SK-N-SH (cell line): ENCODE results near the gene UBE3D. TPM values are rescaled to one million over a fixed set of nuclear protein-coding genes. Genes with fewer than 3 reads are reported as not detected.

Experiments used
- CTCF ChIA-PET: fragments of 300-600, 350-600 bp; formaldehyde crosslinking; extraction: SDS; loops from one replicate; lab custom pipeline; 2021; lab: Yijun Ruan, JAX
- POLR2A ChIA-PET: fragments of 350-600 bp; sonication (Branson Sonifier 250); formaldehyde crosslinking; extraction: SDS; loops from one replicate; lab custom pipeline; 2020; ENCODE audit warnings: antibody characterized with exemption, inconsistent platforms; lab: Yijun Ruan, JAX
- DNase-seq: peaks from one replicate; pipeline ENCODE4 v3.0.0; 2012
- H2AFZ ChIP-seq: fragments of 200-600 bp; sonication (generic); 2 replicates; pipeline ENCODE4 v1.8.1; 2016; ENCODE audit warnings: antibody characterized with exemption, mild to moderate bottlenecking, low read depth
- H3F3A ChIP-seq: fragments of 200-600 bp; sonication (generic); replicated peaks from 2 replicates; pipeline ENCODE3; 2016; ENCODE audit warnings: antibody characterized with exemption, mild to moderate bottlenecking; ENCODE audit not compliant: insufficient read depth
- H3K27ac ChIP-seq, 2 experiments: fragments of 200-500 bp in 1 of 2; fragments of 200-600 bp in 1 of 2; sonication (Bioruptor generic) in 1 of 2; sonication (generic), shearing (Covaris generic) in 1 of 2; 2 replicates each; pipeline versions ENCODE4 v1.5.1 to v1.6.1; 2014 to 2016; ENCODE audit warnings: low read depth in 2 of 2, inconsistent platforms in 1 of 2, low read length in 1 of 2, mild to moderate bottlenecking in 1 of 2, mixed read lengths in 1 of 2
- H3K27me3 ChIP-seq: fragments of 200-600 bp; sonication (generic), shearing (Covaris generic); 2 replicates; pipeline ENCODE4 v1.6.1; 2016; ENCODE audit warnings: mixed run types; ENCODE audit not compliant: insufficient read depth
- H3K36me3 ChIP-seq, 2 experiments: fragments of 200-500 bp in 1 of 2; fragments of 200-600 bp in 1 of 2; sonication (Bioruptor generic) in 1 of 2; sonication (generic) in 1 of 2; replicated peaks in 1 of 2; 2 replicates each; pipeline versions ENCODE3 to v1.5.1; 2014 to 2016; ENCODE audit warnings: low read length in 1 of 2, mild to moderate bottlenecking in 1 of 2; ENCODE audit not compliant: insufficient read depth in 2 of 2, control insufficient read depth in 1 of 2
- H3K4me1 ChIP-seq, 2 experiments: fragments of 200-500 bp in 1 of 2; fragments of 200-600 bp in 1 of 2; sonication (Bioruptor generic) in 1 of 2; sonication (generic), shearing (Covaris generic) in 1 of 2; 2 replicates each; pipeline versions ENCODE4 v1.5.1 to v1.6.1; 2014 to 2016; ENCODE audit warnings: low read depth in 1 of 2, low read length in 1 of 2, mixed run types in 1 of 2; ENCODE audit not compliant: insufficient read depth in 2 of 2, control insufficient read depth in 1 of 2
- H3K4me2 ChIP-seq: fragments of 200-600 bp; sonication (generic), shearing (Covaris generic); 2 replicates; pipeline ENCODE4 v1.6.1; 2017; ENCODE audit warnings: mixed run types
- H3K4me3 ChIP-seq, 2 experiments: fragments of 200-500 bp in 1 of 2; fragments of 200-600 bp in 1 of 2; sonication (Bioruptor generic) in 1 of 2; sonication (generic), shearing (Covaris generic) in 1 of 2; 2 replicates each; pipeline versions ENCODE4 v1.5.1 to v1.8.1; 2014 to 2016; ENCODE audit warnings: low read depth in 2 of 2, inconsistent platforms in 1 of 2, low read length in 1 of 2, mild to moderate bottlenecking in 1 of 2, mixed read lengths in 1 of 2, moderate library complexity in 1 of 2
- H3K79me2 ChIP-seq: fragments of 200-600 bp; sonication (generic); 2 replicates; pipeline ENCODE4 v1.8.1; 2017; ENCODE audit warnings: mild to moderate bottlenecking; ENCODE audit not compliant: insufficient read depth
- H3K9ac ChIP-seq: fragments of 200-600 bp; sonication (generic); 2 replicates; pipeline ENCODE4 v1.6.1; 2017; ENCODE audit warnings: mixed run types
- H3K9me2 ChIP-seq: fragments of 200-600 bp; sonication (generic); 2 replicates; pipeline ENCODE4 v1.6.1; 2017; ENCODE audit warnings: mixed run types
- H3K9me3 ChIP-seq: fragments of 200-600 bp; sonication (generic); 2 replicates; pipeline ENCODE4 v1.6.1; 2017; ENCODE audit warnings: mixed run types, mild to moderate bottlenecking, moderate library complexity
- H4K20me1 ChIP-seq: fragments of 200-600 bp; sonication (generic); 2 replicates; pipeline ENCODE4 v1.6.1; 2017; ENCODE audit warnings: mild to moderate bottlenecking, mixed run types; ENCODE audit not compliant: insufficient read depth
- CHD2 ChIP-seq: fragments of 150-350 bp; IDR thresholded peaks from 2 replicates; pipeline ENCODE4 v1.6.1; 2018; ENCODE audit warnings: low read length; ENCODE audit not compliant: partially characterized antibody
- FOSL2 ChIP-seq: IDR thresholded peaks from 2 replicates; pipeline ENCODE4 v1.4.0; 2012; ENCODE audit warnings: low read depth, mild to moderate bottlenecking, moderate library complexity, borderline replicate concordance
- MAX ChIP-seq: IDR thresholded peaks from 2 replicates; pipeline ENCODE4 v1.4.0; 2012; ENCODE audit warnings: low read depth
- MXI1 ChIP-seq: IDR thresholded peaks from 2 replicates; pipeline ENCODE4 v1.6.1; 2012; ENCODE audit warnings: mild to moderate bottlenecking, low read depth, low read length, improper control_type of control experiment
- NRF1 ChIP-seq: IDR thresholded peaks from 2 replicates; pipeline ENCODE4 v1.6.1; 2012; ENCODE audit warnings: low read depth, mild to moderate bottlenecking, low read length
- SMC3 ChIP-seq: IDR thresholded peaks from 2 replicates; pipeline ENCODE4 v1.6.1; 2012; ENCODE audit warnings: low read depth, low read length, improper control_type of control experiment
- TAF1 ChIP-seq: IDR thresholded peaks from 2 replicates; pipeline ENCODE4 v1.6.1; 2012; ENCODE audit warnings: low read depth, mild to moderate bottlenecking, low read length, moderate library complexity, borderline replicate concordance
- YY1 ChIP-seq: IDR thresholded peaks from 2 replicates; pipeline ENCODE4 v1.4.0; 2012; ENCODE audit warnings: low read depth, mild to moderate bottlenecking
- WGBS: methylation state at CpG from one replicate; pipeline ENCODE4 v1.1.6; 2017; ENCODE audit warnings: low lambda C conversion rate; 5-methylcytosine and 5-hydroxymethylcytosine counted together
- polyA plus RNA-seq, 3 experiments: library from polyadenylated mRNA; depleted of rRNA; stranded (reverse); fragments of >200 nt; gene quantifications; 2 replicates each; pipeline ENCODE4 v1.2.3, GENCODE V29; 2012
- TF ChIP-seq, protein P1 (sequence below): IDR thresholded peaks from 2 replicates; pipeline ENCODE4 v1.4.0; 2012; ENCODE audit warnings: low read depth, borderline replicate concordance

UBE3D gene
- polyA plus RNA-seq, 1 of the 3 experiments (the other 2 are of a cell fraction), result 3.4 TPM

DNA sequence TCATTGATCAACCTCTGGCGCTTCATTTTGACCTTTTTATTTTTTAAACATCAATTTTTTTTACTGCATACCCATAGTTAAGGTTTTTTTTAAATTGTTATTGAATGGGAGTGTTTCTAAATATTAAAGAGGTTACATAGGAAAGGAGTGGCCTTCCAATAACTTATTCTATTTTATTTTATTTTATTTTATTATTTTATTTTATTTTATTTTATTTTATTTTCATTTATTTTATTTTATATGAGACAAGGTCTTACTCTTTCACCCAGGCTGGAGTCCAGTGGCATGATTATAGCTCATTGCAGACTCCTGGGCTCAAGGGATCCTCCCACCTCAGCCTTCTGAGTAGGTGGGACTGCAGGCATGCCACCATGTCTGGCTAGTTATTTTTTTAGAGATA, 32.0 kb upstream of the UBE3D start:
- H3K9ac ChIP-seq, result no peak overlapping the region
- H2AFZ ChIP-seq, result no peak overlapping the region
- H3K79me2 ChIP-seq, result peaks cover 7% of the 10 kb centered on the region; the same call in 1 of the 2 replicates
- 96% methylated on average over 1 of the region's 1 CpG for WGBS
- peaks cover 0 to 6% of the 10 kb centered on the region in 2 experiments; a peak in 2 of 4 replicates for H3K4me1 ChIP-seq
- H3K27ac ChIP-seq, result peak overlapping the region in 1 of 2 experiments; percentile 45; a peak in 1 of 4 replicates
- CTCF ChIA-PET, result interaction anchor here (1.4 to 4.4 kb wide), 2 partner anchors 31 to 40 kb away, joined by 4 to 22 read pairs; partner anchors contain the start of genes DOP1A and UBE3D
- H3K36me3 ChIP-seq, result peaks cover 8 to 12% of the 10 kb centered on the region in 2 experiments
- no peaks in the 10 kb centered on the region for H3K27me3 ChIP-seq
- TF ChIP-seq CHD2, result no peak
- TF ChIP-seq, protein P1, sequence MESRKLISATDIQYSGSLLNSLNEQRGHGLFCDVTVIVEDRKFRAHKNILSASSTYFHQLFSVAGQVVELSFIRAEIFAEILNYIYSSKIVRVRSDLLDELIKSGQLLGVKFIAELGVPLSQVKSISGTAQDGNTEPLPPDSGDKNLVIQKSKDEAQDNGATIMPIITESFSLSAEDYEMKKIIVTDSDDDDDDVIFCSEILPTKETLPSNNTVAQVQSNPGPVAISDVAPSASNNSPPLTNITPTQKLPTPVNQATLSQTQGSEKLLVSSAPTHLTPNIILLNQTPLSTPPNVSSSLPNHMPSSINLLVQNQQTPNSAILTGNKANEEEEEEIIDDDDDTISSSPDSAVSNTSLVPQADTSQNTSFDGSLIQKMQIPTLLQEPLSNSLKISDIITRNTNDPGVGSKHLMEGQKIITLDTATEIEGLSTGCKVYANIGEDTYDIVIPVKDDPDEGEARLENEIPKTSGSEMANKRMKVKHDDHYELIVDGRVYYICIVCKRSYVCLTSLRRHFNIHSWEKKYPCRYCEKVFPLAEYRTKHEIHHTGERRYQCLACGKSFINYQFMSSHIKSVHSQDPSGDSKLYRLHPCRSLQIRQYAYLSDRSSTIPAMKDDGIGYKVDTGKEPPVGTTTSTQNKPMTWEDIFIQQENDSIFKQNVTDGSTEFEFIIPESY, result no peak
- TF ChIP-seq FOSL2, result no peak
- no peaks in the 10 kb centered on the region for H4K20me1 ChIP-seq
- H3K9me3 ChIP-seq, result no peaks in the 10 kb centered on the region
- peaks cover 8% of the 10 kb centered on the region for H3F3A ChIP-seq
- no peaks in the 10 kb centered on the region for H3K9me2 ChIP-seq
- no peak for DNase-seq
- H3K4me3 ChIP-seq, result no peak overlapping the region
- no peak overlapping the region for H3K4me2 ChIP-seq
- POLR2A ChIA-PET, result no interaction called here

DNA sequence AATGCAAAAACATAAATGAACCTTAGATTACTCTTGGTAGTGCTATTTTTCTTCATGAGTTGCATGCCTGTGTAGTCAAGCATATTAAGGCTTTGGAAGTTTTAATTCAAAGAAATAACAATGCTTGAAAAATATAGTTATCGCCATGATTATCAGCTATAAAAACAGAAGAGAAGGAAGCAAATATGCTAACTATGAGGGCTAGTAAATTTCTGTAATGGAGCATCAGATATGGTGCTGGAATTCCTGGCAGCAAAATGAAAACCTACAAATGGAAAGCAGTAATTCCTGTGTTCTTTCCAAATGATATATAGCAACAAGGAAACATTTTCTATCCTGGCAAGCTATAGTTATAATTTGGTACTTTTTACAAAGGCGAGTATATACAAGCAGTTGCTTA, 31.6 kb upstream of the UBE3D start:
- Histone ChIP-seq H3K4me1 (peaks cover 0 to 6% of the 10 kb centered on the region in 2 experiments; a peak in 2 of 4 replicates), H3K9ac (no peak overlapping the region), H3K4me2 (0 out of 2 replicates have a peak overlapping the region, but pooled peaks have one; percentile 36), H3F3A (peaks cover 8% of the 10 kb centered on the region), H4K20me1 (no peaks in the 10 kb centered on the region), H3K36me3 (peaks cover 7 to 8% of the 10 kb centered on the region in 2 experiments), H3K9me2 (no peaks in the 10 kb centered on the region), H3K27ac (peak overlapping the region in 1 of 2 experiments; percentile 45; a peak in 2 of 4 replicates), H3K27me3 (no peaks in the 10 kb centered on the region), H3K4me3 (no peak overlapping the region), H3K79me2 (peaks cover 7% of the 10 kb centered on the region; the same call in 1 of the 2 replicates), H2AFZ (no peak overlapping the region), H3K9me3 (no peaks in the 10 kb centered on the region)
- ChIA-PET POLR2A (no interaction called here), CTCF (interaction anchor here (1.4 to 4.4 kb wide), 3 partner anchors 12 to 39 kb away, joined by 4 to 22 read pairs (median 5); partner anchors contain the start of genes DOP1A and UBE3D)
- no peak for DNase-seq
- 93% methylated on average over 2 of the region's 2 CpGs for WGBS
- no peak for TF ChIP-seq MXI1
- no peak for TF ChIP-seq YY1
- no peak for TF ChIP-seq TAF1

DNA sequence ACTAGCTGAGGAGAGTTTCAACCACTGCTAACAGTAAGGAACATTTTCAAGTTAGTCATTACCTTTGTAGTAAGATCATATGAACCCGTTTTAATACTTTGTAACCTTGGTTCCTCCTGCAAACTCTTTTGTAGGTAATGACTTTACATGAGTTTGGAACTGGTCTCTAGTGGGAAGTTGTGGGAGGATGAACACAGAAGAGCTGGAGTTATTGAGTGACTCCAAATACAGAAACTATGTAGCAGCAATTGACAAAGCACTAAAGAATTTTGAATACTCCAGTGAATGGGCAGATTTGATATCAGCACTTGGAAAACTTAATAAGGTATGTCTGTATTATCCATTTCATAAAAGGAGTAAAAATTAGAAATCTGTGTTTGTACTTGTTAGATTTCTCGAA, 31.1 kb upstream of the UBE3D start:
- Histone ChIP-seq H3K27ac (peak overlapping the region in 1 of 2 experiments; percentile 45; a peak in 2 of 4 replicates), H3K9ac (no peak overlapping the region), H4K20me1 (no peaks in the 10 kb centered on the region), H2AFZ (no peak overlapping the region), H3K9me2 (no peaks in the 10 kb centered on the region), H3K4me1 (peaks cover 0 to 6% of the 10 kb centered on the region in 2 experiments; a peak in 2 of 4 replicates), H3F3A (peaks cover 8% of the 10 kb centered on the region), H3K9me3 (no peaks in the 10 kb centered on the region), H3K4me2 (0 out of 2 replicates have a peak overlapping the region, but pooled peaks have one; percentile 36), H3K27me3 (no peaks in the 10 kb centered on the region), H3K36me3 (peaks cover 4 to 8% of the 10 kb centered on the region in 2 experiments), H3K4me3 (no peak overlapping the region), H3K79me2 (peaks cover 7% of the 10 kb centered on the region; the same call in 1 of the 2 replicates)
- TF ChIP-seq SMC3 (no peak), NRF1 (no peak), MXI1 (no peak), MAX (no peak)
- no peak for DNase-seq
- ChIA-PET CTCF (interaction anchor here (1.4 to 4.4 kb wide), 3 partner anchors 12 to 30 kb away, joined by 4 to 22 read pairs (median 5); partner anchors contain the start of genes DOP1A and UBE3D), POLR2A (no interaction called here)
- WGBS, result 85% methylated on average over 2 of the region's 2 CpGs
